Ovary (tissue), 9 donors: Measurements from ENCODE around the gene HSP90AB1. TPM values are rescaled to one million over a fixed set of nuclear protein-coding genes. Genes with fewer than 3 reads are reported as not detected.

Experiments
- DNase-seq, 5 donors: peaks; one replicate each; pipeline ENCODE4 v3.0.0-alpha.2; 2019 to 2020
- H3K27ac ChIP-seq, 2 donors: fragments of 200-600 bp; one replicate each; pipeline versions ENCODE4 v1.5.1 to v1.8.0; 2019 to 2022
- H3K27me3 ChIP-seq: fragments of 200-600 bp; one replicate; pipeline ENCODE4 v1.8.0; 2022
- H3K36me3 ChIP-seq: fragments of 200-600 bp; sonication (generic); one replicate; pipeline ENCODE4 v1.5.1; 2019
- H3K4me1 ChIP-seq: one replicate; pipeline ENCODE4 v1.8.1; 2013; ENCODE audit warnings: mild to moderate bottlenecking, moderate library complexity; ENCODE audit not compliant: insufficient read depth
- H3K4me3 ChIP-seq: fragments of 200-600 bp; sonication (generic); one replicate; pipeline ENCODE4 v1.5.1; 2017
- H3K9me3 ChIP-seq, 2 donors: fragments of 200-600 bp in 1 of 2; sonication (generic) in 1 of 2; one replicate each; pipeline versions ENCODE4 v1.5.1 to v1.8.1; 2013 to 2019; ENCODE audit warnings: mild to moderate bottlenecking in 1 of 2, moderate library complexity in 1 of 2
- CTCF ChIP-seq, 3 donors: fragments of 450-650 bp in 2 of 3; fragments of 200-600 bp in 1 of 3; IDR thresholded peaks; one replicate each; pipeline versions ENCODE4 v1.5.1 to v1.8.0; 2016 to 2022; ENCODE audit warnings: antibody characterized with exemption in 3 of 3, mild to moderate bottlenecking in 1 of 3
- EP300 ChIP-seq: sonication (generic); formaldehyde crosslinking; IDR thresholded peaks from one replicate; pipeline ENCODE4 v1.6.1; 2017; ENCODE audit warnings: antibody characterized with exemption
- POLR2A ChIP-seq: fragments of 450-650 bp; IDR thresholded peaks from one replicate; pipeline ENCODE4 v1.6.1; 2017; ENCODE audit warnings: antibody characterized with exemption, mild to moderate bottlenecking, moderate library complexity
- WGBS, 3 donors: extraction: QIAGEN DNeasy Blood & Tissue Kit in 1 of 3; methylation state at CpG; one replicate each; pipeline versions ENCODE4 v1.1.5 to v1.1.7; 2013 to 2017; 5-methylcytosine and 5-hydroxymethylcytosine counted together
- intact Hi-C, 4 donors: fragments of 100-400 bp; cut with DNase I; formaldehyde crosslinking; loops; one replicate each; pipeline versions ENCODE4 v1.11.0 to v1.15.1; 2022 to 2023
- polyA plus RNA-seq, 2 donors: library from polyadenylated mRNA; stranded (reverse); fragments of 200-250 nt in 1 of 2; fragments of 350-450 nt in 1 of 2; fragmentation: Illumina TruSeq in 1 of 2; extraction: RNeasy Lipid Tissue Mini Kit (QIAGEN cat#74804) in 1 of 2; gene quantifications; one replicate each; pipeline ENCODE4 v1.2.3, GENCODE V29; 2013 to 2014
- total RNA-seq, 7 donors: library from RNA; depleted of rRNA in 2 of 7; stranded (reverse); fragments of >200 nt in 2 of 7; fragmentation: NEBNext Ultra II Directional in 3 of 7; extraction: Animal tissue kit (Norgen Biotek cat#: 25700) in 3 of 7; gene quantifications; one replicate each; pipeline versions ENCODE4 v1.1.0 to v1.2.4, GENCODE V29; 2016 to 2023
- donor health status: DM: no; HTN: no; CAD: no; lungs with moderate emphysema.
- donor health status: DM: no; HTN: no; CAD: no.
- donor health status: Bipolar disorder and iron deficiency.
- donor health status: DM: yes; HTN: yes; CAD: no.
- donor health status: DM: no; HTN: no; CAD: no.
- donor health status: DM: yes; HTN: yes; CAD: no.

HSP90AB1 gene
- total and polyA plus RNA-seq, 9 donors, result 820 to 1,905 (median 1,051) TPM

- DNase-seq, result peak in 1 of 5 donors; percentile 37
- Histone ChIP-seq H3K4me3 (no peak overlapping the region), H3K27ac (no peak overlapping the region), H3K9me3 (no peaks in the 10 kb centered on the region), H3K36me3 (no peaks in the 10 kb centered on the region), H3K27me3 (no peaks in the 10 kb centered on the region), H3K4me1 (no peaks in the 10 kb centered on the region)
- 77 to 94% (median 87%) methylated on average over 47 to 59 of the region's 59 CpGs for WGBS, 3 donors
- TF ChIP-seq CTCF (IDR thresholded peaks at IDR 0.05), result no peak
- no peak for TF ChIP-seq POLR2A
- TF ChIP-seq EP300, result no peak
- intact Hi-C loops, result no loop called here
Measured at GRCh38 chr6:44275271-44275748, 28.4 kb downstream of the HSP90AB1 start.

GRCh38 chr6:44275749-44276648, 29.1 kb downstream of the HSP90AB1 start:
- intact Hi-C loops, result no loop called here
- DNase-seq, result peak in 1 of 5 donors; percentile 37
- no peaks in the 10 kb centered on the region for H3K36me3 ChIP-seq
- no peaks in the 10 kb centered on the region for H3K9me3 ChIP-seq
- no peaks in the 10 kb centered on the region for H3K4me1 ChIP-seq
- H3K27ac ChIP-seq, result no peak overlapping the region
- H3K4me3 ChIP-seq, result no peak overlapping the region
- 7 to 24% (median 12%) methylated on average over 54 to 109 of the region's 109 CpGs for WGBS, 3 donors
- TF ChIP-seq POLR2A (no peak), CTCF (IDR thresholded peaks at IDR 0.05) (no peak), EP300 (no peak)
- H3K27me3 ChIP-seq, result no peaks in the 10 kb centered on the region

GRCh38 chr6:44276667-44277640, 30.1 kb downstream of the HSP90AB1 start:
- no peak overlapping the region for H3K4me3 ChIP-seq
- TF ChIP-seq EP300 (no peak), POLR2A (no peak), CTCF (IDR thresholded peaks at IDR 0.05) (no peak)
- no peaks in the 10 kb centered on the region for H3K27me3 ChIP-seq
- intact Hi-C loops, result no loop called here
- no peaks in the 10 kb centered on the region for H3K4me1 ChIP-seq
- WGBS, 3 donors, result 73 to 83% (median 74%) methylated on average over 19 to 23 of the region's 23 CpGs
- H3K9me3 ChIP-seq, result no peaks in the 10 kb centered on the region
- DNase-seq, result no peak
- H3K27ac ChIP-seq, result no peak overlapping the region
- H3K36me3 ChIP-seq, result no peaks in the 10 kb centered on the region

- no peaks in the 10 kb centered on the region for H3K4me1 ChIP-seq
- H3K9me3 ChIP-seq, result no peaks in the 10 kb centered on the region
- intact Hi-C loops, result no loop called here
- DNase-seq, result no peak
- TF ChIP-seq CTCF (IDR thresholded peaks at IDR 0.05) (no peak), EP300 (no peak), POLR2A (no peak)
- no peaks in the 10 kb centered on the region for H3K36me3 ChIP-seq
- no peak overlapping the region for H3K27ac ChIP-seq
- no peaks in the 10 kb centered on the region for H3K27me3 ChIP-seq
- WGBS, 3 donors, result 71 to 74% (median 73%) methylated on average over 7 of the region's 7 CpGs
- H3K4me3 ChIP-seq, result no peak overlapping the region
Measured at GRCh38 chr6:44277763-44278162, 30.9 kb downstream of the HSP90AB1 start.
